Retinal pigment epithelial cell (primary cell): Measurements from ENCODE around the gene ERC2.

Experiments used
- DNase-seq: peaks from one replicate; pipeline ENCODE4 v3.0.0-alpha.2; 2010; ENCODE audit warnings: low read depth
- H3K4me3 ChIP-seq: 2 replicates; pipeline ENCODE4 v1.5.1; 2011; ENCODE audit warnings: mild to moderate bottlenecking, low read length, control low read depth, moderate library complexity
- TF ChIP-seq, protein P1 (sequence below): conservative IDR thresholded peaks from 2 replicates; pipeline ENCODE4 v1.5.1; 2011; ENCODE audit warnings: low read depth, low read length, control low read depth, inconsistent platforms

ERC2 gene

DNA sequence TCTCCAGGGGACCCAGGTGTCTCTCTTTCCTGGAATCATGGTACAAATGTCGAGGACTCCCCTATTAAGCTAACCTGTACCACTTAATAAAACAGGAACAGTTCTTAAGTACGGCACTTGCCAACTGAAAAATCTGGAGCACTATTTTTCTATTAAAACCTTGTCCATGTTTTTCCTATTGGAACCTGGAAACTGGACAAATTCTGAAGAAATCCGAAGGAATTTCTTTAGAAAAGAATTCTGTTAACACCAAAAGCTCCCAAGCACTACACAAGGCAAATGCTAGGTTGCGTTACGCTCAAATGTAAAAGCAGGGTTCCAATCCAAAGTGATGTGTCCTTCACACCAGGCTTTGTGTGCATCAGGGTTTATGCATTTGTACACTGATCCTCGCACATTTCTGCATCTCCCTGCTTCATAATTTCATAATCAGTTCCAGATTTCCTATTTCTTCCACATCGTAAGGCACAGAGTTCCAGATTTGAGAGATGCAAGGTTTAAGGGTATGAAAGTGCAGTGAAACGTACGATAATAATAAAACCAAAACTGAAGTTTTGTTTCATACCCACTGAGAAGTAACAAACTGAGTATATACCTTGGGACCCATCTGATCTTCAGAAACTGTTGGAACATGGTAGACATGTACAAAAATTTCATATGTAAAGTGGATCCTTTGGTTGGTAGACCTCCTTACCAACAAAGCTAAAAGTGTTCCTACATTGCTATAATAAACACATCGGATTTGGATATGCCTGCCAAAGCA, 849.0 kb downstream of the ERC2 start:
- H3K4me3 ChIP-seq, result no peak overlapping the region
- DNase-seq, result no peak
- TF ChIP-seq, protein P1, sequence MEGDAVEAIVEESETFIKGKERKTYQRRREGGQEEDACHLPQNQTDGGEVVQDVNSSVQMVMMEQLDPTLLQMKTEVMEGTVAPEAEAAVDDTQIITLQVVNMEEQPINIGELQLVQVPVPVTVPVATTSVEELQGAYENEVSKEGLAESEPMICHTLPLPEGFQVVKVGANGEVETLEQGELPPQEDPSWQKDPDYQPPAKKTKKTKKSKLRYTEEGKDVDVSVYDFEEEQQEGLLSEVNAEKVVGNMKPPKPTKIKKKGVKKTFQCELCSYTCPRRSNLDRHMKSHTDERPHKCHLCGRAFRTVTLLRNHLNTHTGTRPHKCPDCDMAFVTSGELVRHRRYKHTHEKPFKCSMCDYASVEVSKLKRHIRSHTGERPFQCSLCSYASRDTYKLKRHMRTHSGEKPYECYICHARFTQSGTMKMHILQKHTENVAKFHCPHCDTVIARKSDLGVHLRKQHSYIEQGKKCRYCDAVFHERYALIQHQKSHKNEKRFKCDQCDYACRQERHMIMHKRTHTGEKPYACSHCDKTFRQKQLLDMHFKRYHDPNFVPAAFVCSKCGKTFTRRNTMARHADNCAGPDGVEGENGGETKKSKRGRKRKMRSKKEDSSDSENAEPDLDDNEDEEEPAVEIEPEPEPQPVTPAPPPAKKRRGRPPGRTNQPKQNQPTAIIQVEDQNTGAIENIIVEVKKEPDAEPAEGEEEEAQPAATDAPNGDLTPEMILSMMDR, result no peak

DNA sequence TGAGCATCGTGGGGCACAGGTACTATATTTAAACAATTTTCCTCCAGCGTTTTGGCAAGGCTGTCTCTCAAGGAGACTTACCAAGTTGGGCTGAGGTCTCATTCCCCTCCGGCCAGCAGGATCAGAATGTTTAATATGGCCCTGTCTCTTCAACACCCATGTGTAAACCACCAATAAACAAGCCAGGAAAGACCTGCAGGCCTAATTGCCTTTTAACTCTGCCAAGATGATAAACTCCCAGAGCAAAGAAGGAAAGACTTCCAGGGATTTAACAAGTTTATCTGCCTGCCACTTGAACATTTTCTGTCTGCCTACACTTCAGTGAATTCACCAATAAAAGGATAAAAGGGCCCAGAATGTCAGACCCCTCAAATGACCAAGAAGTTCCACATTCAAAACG, 850.9 kb downstream of the ERC2 start:
- DNase-seq, result no peak
- no peak overlapping the region for H3K4me3 ChIP-seq
- TF ChIP-seq, protein P1, result no peak

DNA sequence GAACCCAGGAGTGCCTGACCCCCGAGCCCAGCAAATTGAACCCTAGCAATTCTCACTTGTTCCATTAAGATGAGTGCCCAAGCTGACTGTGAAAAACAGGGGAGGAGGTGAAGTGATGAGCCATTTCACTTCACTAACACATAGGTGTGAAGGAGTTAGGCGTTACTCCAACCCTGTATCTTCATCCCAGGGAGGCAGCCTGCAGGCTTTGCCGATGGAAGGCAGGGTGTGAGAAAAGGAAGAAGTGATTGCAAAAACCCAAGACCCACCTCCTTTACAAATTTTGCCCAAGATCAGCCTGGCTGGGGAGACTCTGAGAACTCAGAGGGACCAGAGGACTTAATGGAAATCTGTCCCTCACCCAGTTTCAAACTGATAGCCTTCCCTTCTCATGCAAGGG, 851.5 kb downstream of the ERC2 start:
- no peak overlapping the region for H3K4me3 ChIP-seq
- TF ChIP-seq, protein P1, result no peak
- no peak for DNase-seq

DNA sequence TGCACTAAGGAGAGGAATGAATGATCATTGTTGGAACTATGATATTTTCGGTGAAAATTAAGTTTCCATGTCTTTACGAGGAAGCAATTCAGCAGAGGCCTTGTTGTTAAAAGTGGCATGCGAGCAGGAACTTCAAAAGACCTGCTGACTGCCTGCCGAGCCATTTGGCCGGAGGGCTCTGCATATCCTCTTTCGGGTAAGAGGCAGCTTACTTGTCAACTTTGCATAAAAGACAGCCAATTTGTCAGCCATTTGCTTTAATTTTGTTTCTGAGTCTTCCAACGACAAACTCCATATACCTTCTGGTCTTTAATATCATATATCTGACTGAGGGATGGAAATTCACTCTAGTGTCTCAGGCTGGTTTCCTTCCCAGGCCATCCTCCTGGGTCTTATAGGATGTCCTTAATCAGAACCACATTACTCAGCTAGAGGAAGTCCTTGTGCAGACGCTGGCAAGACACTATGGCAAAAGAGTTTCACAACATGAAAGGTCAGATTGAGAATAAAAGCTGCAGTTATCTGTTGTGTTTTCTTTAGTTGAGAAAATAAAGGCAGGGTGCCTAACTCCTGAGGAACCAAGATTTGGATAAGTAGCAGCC, 852.5 kb downstream of the ERC2 start:
- no peak for DNase-seq
- no peak overlapping the region for H3K4me3 ChIP-seq

DNA sequence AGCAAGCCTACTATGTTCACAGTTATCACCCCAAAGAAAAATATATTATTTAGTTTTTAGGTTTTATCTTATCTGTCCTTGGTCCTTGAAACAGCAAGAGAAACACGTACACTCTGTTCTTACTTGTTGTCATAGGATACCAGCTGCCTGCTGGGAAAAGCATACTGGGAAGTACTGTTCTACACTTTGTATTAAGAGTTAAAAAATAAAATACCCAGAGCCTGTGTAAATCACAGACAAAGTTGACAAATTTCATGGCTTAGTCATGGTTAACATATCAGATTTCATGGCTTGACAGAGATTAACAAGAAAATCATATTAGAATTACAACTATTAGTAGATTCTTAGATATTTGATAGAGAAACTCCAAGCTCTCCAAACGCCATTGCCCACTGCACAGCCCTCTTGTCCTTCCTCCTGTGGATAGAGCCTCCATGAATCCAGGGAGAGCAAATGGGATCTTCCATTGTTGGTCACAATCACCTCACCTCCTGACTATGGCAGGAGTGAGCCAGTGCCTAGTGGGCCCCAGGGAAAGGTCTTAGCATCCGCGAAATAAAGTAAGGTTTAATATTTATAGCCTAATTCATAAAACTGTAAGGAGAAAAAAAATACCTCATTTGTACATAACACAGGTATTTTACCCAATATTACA, 853.1 kb downstream of the ERC2 start:
- no peak for DNase-seq
- TF ChIP-seq, protein P1, result no peak
- no peak overlapping the region for H3K4me3 ChIP-seq

More for the DNA sequence above, 852.5 kb downstream of the ERC2 start:
- TF ChIP-seq, protein P1, result no peak

DNA sequence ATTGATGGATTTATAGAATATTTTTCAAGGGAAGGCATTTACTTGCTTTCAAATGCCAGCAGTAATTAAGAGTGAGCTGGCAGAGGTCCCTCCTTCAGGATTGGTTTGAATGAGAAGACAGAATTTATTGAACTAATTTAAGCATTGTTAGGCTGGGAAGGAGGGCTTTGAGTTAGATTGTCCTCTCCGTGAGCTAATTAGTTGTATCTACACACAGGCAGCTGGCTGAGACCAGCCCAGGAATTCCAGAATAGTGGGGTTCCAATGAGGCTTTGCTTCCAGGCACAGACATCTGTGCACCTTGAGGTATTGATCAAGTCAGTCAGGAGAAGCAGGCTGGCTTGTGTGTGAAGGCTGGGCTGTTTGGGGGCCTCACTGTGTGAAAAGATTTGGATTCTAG, 857.1 kb downstream of the ERC2 start:
- no peak for DNase-seq
- H3K4me3 ChIP-seq, result no peak overlapping the region
- TF ChIP-seq, protein P1, result no peak
